Activated CD4-positive, alpha-beta T cell treated with anti-CD3 and anti-CD28 coated beads, Interleukin-2, amount 10 ng/mL, durations not matched to agents 24 days and 14 days (primary cell): Measurements from ENCODE around the gene GPSM1. TPM values are rescaled to one million over a fixed set of nuclear protein-coding genes. Genes with fewer than 3 reads are reported as not detected.

Experiments used
- DNase-seq: peaks from one replicate; pipeline ENCODE4 v3.0.0; 2022
- H3K27ac Mint-ChIP-seq: one replicate; pipeline ENCODE4 v1.8.0; 2022; ENCODE audit warnings: mild to moderate bottlenecking, mixed read lengths
- H3K27me3 Mint-ChIP-seq: one replicate; pipeline ENCODE4 v1.8.0; 2022; ENCODE audit warnings: mixed read lengths
- H3K36me3 Mint-ChIP-seq: one replicate; pipeline ENCODE4 v1.8.0; 2022; ENCODE audit warnings: low read depth, mild to moderate bottlenecking, mixed read lengths
- H3K4me1 Mint-ChIP-seq: one replicate; pipeline ENCODE4 v1.8.0; 2021; ENCODE audit warnings: mixed read lengths
- H3K4me3 Mint-ChIP-seq: one replicate; pipeline ENCODE4 v1.8.0; 2022; ENCODE audit warnings: mild to moderate bottlenecking, moderate library complexity, mixed read lengths
- H3K9me3 Mint-ChIP-seq: one replicate; pipeline ENCODE4 v1.8.0; 2021; ENCODE audit warnings: mixed read lengths
- intact Hi-C: fragments of 100-400 bp; cut with micrococcal nuclease; formaldehyde crosslinking; loops from one replicate; pipeline ENCODE4 v1.15.1; 2023
- total RNA-seq: library from RNA; stranded (reverse); gene quantifications from 2 replicates; pipeline ENCODE4 v1.2.3, GENCODE V29; 2022

Gene GPSM1
- total RNA-seq, 1 donor from 2014 or later, result 19.2 TPM

DNA sequence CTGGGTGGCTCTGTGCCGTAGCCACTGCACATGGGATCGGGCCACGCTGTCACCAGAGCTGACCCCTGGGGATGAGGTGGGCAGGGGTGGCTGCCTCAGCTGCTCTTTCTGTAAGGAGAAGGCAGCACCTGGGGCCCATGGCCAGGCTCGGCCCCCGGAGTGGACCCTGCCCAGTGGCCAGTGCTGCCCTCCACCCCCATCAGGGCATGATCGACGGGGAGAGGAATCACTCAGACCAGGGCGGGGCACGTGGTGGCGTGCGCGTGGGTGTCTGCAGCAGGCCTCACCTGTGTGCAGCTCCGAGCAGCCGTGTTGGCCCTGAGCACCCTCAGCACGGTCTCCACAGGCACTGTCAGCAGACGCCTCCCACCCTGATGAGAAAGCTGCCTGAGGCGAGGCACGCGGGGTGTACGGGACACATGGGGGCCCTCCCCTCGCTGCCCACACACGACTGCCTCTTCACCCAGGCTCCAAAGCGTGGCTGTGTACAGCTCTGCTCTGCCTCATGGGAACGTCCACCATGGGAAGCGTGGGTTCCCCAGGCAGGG is 54.7 kb downstream of the GPSM1 start:
- DNase-seq, result no peak
- no peak overlapping the region for H3K27ac Mint-ChIP-seq
- H3K4me1 Mint-ChIP-seq, result peaks cover 16% of the 10 kb centered on the region

DNA sequence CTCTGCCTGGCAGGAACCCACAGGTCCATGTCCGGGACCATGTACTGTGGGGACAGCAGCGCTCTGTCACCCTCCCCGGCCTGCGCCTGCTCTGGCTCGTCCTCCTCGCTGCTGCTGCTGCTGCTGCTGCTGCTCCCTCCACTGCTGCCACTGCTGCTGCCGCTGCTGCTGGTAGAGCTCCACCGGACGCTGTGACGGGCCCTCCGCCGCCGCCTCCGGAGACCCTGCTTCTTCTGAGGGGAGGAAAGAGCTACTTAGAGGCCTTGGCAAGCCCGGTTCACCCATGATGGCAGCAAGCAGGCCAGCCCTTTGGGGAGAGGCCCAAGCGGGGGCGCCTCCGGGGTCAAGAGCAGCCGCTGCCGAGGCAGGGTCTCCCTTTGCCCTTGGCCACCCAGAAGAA is 56.1 kb downstream of the GPSM1 start:
- H3K9me3 Mint-ChIP-seq, result no peaks in the 10 kb centered on the region
- peaks cover 49% of the 10 kb centered on the region for H3K36me3 Mint-ChIP-seq
- no peak for DNase-seq
- H3K27ac Mint-ChIP-seq, result no peak overlapping the region
- H3K4me3 Mint-ChIP-seq, result no peak overlapping the region
- intact Hi-C loops, result no loop called here
- H3K27me3 Mint-ChIP-seq, result no peaks in the 10 kb centered on the region
- H3K4me1 Mint-ChIP-seq, result peaks cover 16% of the 10 kb centered on the region

More for the DNA sequence above, 54.7 kb downstream of the GPSM1 start:
- Mint-ChIP-seq H3K27me3 (no peaks in the 10 kb centered on the region), H3K4me3 (no peak overlapping the region), H3K9me3 (no peaks in the 10 kb centered on the region), H3K36me3 (peaks cover 37% of the 10 kb centered on the region)
- intact Hi-C loops, result no loop called here

DNA sequence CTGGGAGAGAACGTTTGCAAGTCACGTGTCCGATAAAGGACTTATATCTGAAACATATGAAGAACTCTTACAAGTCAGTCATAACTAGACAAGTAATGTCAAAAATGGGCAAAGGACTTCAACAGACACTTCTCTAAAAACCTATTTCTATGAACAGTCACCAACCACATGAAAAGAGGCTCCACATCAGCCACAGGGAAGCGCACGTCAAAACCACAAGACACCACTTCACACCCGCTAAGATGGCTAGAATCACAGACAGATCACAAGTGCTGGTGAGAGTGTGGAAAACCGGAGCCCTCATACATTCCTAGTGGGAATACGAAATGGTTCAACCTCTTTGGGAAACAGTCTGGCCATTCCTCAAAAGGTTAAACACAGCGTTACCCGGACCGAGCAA is 57.7 kb downstream of the GPSM1 start:
- intact Hi-C loops, result loop anchor here (2.0 kb wide), 1 partner anchor 18 kb away; no protein-coding TSS in a partner anchor
- peak; percentile 86 for DNase-seq
- H3K36me3 Mint-ChIP-seq, result peaks cover 64% of the 10 kb centered on the region
- no peaks in the 10 kb centered on the region for H3K9me3 Mint-ChIP-seq
- H3K27ac Mint-ChIP-seq, result peak overlapping the region; percentile 65
- peaks cover 16% of the 10 kb centered on the region for H3K4me1 Mint-ChIP-seq
- no peaks in the 10 kb centered on the region for H3K27me3 Mint-ChIP-seq
- peak overlapping the region; percentile 68 for H3K4me3 Mint-ChIP-seq

DNA sequence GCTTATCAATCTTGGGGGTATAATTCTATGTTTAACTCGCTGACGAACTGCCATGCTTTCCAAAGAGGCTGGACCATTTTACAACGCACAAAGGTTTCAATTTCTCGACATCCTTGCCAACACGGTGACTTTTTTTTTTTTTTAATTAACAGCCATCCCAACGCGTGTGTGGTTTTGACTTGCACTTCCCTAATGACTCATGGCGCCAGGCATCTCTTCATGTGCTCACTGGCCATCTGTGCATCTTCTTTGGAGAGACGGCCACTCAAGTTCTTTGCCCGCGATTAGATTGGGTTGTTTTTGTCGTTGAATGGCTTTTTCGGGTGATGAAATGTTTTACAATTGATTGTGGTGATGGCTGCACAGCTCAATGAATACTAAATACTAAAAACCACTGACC is 58.7 kb downstream of the GPSM1 start:
- H3K27ac Mint-ChIP-seq, result no peak overlapping the region
- intact Hi-C loops, result no loop called here
- no peaks in the 10 kb centered on the region for H3K27me3 Mint-ChIP-seq
- no peaks in the 10 kb centered on the region for H3K9me3 Mint-ChIP-seq
- DNase-seq, result no peak
- H3K4me1 Mint-ChIP-seq, result peaks cover 16% of the 10 kb centered on the region
- no peak overlapping the region for H3K4me3 Mint-ChIP-seq
- H3K36me3 Mint-ChIP-seq, result peaks cover 66% of the 10 kb centered on the region

DNA sequence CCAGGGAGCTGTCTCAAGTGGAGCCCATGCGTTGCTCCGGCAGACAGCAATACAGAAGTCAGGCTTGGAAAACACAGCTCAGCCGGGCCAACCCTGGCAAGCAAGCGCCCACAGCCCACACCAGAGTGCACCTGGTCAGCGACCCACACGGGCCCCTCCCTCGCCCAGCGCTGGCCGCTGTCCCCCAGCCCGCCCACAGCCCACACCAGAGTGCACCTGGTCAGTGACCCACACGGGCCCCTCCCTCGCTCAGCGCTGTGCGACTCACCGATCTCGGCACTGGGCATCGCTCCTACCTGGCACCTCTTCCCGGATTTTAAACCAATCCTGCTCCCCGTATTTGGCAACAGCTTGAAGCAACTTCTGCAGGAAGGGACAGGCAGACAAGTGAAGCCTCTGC is 59.9 kb downstream of the GPSM1 start:
- H3K27me3 Mint-ChIP-seq, result no peaks in the 10 kb centered on the region
- H3K9me3 Mint-ChIP-seq, result no peaks in the 10 kb centered on the region
- intact Hi-C loops, result no loop called here
- DNase-seq, result no peak
- H3K36me3 Mint-ChIP-seq, result peaks cover 73% of the 10 kb centered on the region
- no peak overlapping the region for H3K4me3 Mint-ChIP-seq
- H3K4me1 Mint-ChIP-seq, result peaks cover 16% of the 10 kb centered on the region
- H3K27ac Mint-ChIP-seq, result no peak overlapping the region

DNA sequence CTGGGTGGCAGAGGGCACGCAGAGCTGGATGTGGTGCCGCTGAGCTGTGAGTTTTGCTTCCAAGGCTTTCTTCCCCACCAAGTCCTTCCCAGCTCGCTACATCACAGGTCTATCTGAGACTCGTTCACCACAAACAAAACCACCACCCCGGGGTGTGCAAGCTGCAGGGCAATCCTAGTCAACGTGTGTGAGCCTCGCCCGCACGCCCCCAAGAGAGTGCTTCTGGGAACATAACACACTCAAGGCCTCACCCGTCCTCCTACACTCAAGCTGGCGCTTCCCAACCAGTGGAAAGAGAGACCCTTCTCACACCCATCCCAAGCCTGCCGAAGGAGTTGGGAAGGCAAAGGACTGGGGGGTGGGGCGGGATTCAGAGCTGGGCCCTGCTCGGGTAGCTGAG is 62.1 kb downstream of the GPSM1 start:
- no peak overlapping the region for H3K4me3 Mint-ChIP-seq
- no peak for DNase-seq
- peaks cover 63% of the 10 kb centered on the region for H3K36me3 Mint-ChIP-seq
- no peak overlapping the region for H3K27ac Mint-ChIP-seq
- intact Hi-C loops, result no loop called here
- no peaks in the 10 kb centered on the region for H3K27me3 Mint-ChIP-seq
- H3K4me1 Mint-ChIP-seq, result peaks cover 16% of the 10 kb centered on the region
- H3K9me3 Mint-ChIP-seq, result no peaks in the 10 kb centered on the region

DNA sequence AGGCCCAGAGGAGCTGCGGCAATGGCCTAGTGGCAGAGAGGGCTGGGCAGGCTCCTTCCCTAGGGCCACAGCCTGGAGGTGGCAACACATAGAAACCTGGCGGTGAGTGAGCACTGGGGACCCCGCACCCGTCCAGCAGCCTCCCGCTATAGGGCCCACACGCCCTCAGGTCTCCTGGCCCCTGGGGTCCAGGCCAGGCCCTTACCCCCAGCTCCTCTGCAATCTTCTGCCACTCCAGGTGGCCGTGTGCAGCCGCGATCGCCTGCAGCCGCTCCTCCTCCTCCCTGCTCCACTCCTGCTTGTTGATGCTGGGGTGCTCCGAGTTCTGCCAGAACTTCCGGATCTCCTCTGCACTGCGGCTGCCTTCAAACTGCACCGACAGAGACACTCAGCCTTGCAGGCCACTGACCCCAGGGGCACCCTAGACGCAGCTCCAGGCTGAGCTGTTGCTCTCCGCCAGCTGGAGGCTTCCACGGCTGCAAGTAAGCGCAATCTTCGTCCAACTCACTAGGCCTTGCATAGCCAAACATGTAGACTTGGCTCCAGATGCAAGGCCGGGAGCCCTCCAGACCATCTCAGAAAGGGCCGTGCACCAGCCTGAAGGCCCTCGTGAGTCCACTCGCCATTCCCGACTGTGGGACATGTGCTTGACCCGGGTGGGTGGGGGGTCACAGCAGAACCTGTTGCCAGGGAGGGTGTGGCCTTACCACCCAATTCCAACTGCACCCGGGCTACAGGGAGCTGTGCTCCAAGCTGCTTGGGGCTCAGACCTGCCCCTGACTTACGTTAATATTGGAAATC is 64.6 kb downstream of the GPSM1 start:
- Mint-ChIP-seq H3K9me3 (no peaks in the 10 kb centered on the region), H3K27ac (no peak overlapping the region), H3K4me3 (no peak overlapping the region), H3K27me3 (no peaks in the 10 kb centered on the region), H3K36me3 (peaks cover 54% of the 10 kb centered on the region), H3K4me1 (no peaks in the 10 kb centered on the region)
- DNase-seq, result no peak
- intact Hi-C loops, result no loop called here

DNA sequence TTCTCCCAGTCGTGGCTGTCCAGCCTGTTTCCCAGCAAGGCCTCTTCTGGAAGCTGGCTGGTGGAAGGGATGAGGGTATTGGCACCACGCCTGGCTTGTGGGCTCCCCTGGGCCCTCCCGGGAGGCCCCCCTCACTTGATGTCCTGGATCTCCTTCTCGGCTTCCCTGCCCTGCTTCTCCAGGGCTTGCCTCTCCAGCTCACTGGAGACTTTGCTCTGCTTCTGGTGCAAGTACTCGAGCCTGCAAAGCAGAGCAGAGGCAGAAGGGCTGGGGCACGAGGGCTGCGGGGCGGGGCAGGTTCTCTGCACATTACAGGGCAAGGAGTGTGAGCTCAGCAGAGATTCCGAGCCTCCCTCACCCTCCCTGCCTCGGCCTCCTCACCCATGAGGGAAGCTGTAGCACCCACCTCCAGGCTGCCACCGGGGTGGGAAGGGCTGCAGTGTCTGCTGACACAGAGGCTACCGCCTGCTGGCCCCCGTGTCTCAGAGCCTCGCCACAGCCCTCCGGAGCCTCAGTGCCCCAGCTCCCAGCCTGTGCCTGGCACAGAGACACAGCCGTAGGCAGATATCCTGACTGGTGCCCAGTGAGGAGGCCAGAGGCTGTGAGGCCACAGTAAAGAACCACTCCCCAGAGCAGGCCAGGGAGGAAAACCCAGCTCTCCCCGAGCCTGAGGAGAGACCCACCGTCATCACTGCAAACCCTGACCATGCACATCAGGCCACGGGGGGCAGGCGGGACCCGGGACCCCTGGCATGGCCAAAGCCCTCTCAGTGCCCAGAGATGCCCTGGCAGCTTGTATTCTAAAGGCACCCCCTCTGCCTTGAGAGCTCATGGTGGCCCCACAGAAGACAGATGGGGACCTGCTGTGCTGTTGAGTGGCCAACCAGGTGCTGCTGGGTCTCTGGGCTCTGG is 65.5 kb downstream of the GPSM1 start:
- no peaks in the 10 kb centered on the region for H3K4me1 Mint-ChIP-seq
- no peaks in the 10 kb centered on the region for H3K27me3 Mint-ChIP-seq
- no peak overlapping the region for H3K27ac Mint-ChIP-seq
- no peak for DNase-seq
- intact Hi-C loops, result no loop called here
- peaks cover 52% of the 10 kb centered on the region for H3K36me3 Mint-ChIP-seq
- H3K4me3 Mint-ChIP-seq, result no peak overlapping the region
- no peaks in the 10 kb centered on the region for H3K9me3 Mint-ChIP-seq

DNA sequence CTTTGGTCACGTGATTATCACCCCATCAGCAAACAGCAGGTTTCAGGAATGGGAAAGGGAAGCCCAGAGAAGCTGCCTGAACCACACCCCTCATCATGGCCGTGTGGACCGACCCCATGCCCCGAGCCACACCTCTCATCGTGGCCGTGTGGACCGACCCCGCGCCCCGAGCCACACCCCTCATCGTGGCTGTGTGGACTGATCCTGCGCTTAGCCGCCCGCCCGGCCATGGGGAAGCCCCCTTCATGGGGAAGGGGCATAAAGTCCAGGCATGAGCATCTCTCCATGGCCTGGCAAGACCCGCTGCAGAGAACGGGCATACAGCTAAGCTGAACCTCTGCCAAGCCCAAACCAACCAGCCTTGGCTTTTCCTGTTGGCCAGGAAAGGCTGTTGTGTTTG is 66.2 kb downstream of the GPSM1 start:
- no peaks in the 10 kb centered on the region for H3K9me3 Mint-ChIP-seq
- peaks cover 3% of the 10 kb centered on the region for H3K4me1 Mint-ChIP-seq
- no peak overlapping the region for H3K4me3 Mint-ChIP-seq
- peaks cover 51% of the 10 kb centered on the region for H3K36me3 Mint-ChIP-seq
- DNase-seq, result no peak
- H3K27ac Mint-ChIP-seq, result no peak overlapping the region
- intact Hi-C loops, result no loop called here
- no peaks in the 10 kb centered on the region for H3K27me3 Mint-ChIP-seq

DNA sequence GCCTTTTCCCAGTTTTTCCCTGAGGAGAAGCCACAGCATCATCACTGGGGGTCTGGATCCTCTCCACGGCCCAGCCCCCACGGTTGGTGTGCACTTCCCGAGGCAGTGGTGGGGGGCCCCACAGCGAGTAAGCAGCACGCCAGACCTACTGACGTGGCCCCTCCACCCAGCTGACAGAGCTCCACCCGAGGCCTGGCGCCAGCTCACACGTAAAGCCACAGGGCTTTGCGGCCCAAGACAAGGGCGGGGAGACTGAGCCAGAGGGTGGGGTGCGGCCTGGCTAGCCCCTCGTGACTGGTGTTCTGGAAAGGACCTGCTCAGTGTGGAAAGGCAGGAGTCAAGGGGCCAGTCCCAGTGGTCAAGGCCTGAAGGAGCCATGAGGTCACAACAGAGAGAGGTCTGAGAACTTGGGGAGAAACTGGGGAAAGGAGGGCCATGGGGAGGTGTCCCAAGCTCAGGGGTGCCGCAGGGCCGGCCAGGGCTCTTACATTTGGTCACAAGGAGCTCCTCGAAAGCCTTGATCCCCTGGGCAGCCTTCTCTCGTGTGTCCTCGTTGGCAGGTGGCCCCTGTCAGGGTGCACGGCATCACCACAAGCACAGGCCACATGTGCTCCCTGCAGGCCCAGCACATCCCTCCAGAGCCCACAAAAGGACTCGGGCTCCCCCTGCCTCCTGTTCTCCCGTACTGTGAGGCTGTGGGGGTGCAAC is 67.1 kb downstream of the GPSM1 start:
- Mint-ChIP-seq H3K4me1 (peaks cover 11% of the 10 kb centered on the region), H3K9me3 (no peaks in the 10 kb centered on the region), H3K27ac (no peak overlapping the region), H3K36me3 (peaks cover 51% of the 10 kb centered on the region), H3K27me3 (no peaks in the 10 kb centered on the region), H3K4me3 (no peak overlapping the region)
- no peak for DNase-seq
- intact Hi-C loops, result no loop called here

DNA sequence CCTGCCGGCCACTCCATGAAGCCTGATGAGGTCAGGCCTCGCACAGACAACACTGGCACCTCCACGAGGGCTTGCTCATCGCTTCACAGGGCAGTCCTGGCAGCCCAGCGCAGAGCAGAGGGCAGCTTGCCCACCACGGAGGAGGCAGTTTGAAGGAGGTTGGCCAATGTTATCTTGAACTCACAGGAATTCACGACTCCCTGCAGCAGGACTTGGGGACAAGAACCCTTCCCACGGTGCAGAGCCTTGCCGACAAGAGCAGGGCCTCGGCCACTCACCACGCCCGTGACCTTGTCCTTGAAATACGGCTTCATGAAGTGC is 67.6 kb downstream of the GPSM1 start:
- intact Hi-C loops, result no loop called here
- Mint-ChIP-seq H3K36me3 (peaks cover 47% of the 10 kb centered on the region), H3K27ac (no peak overlapping the region), H3K9me3 (no peaks in the 10 kb centered on the region), H3K4me3 (no peak overlapping the region), H3K27me3 (no peaks in the 10 kb centered on the region), H3K4me1 (peaks cover 11% of the 10 kb centered on the region)
- DNase-seq, result no peak

DNA sequence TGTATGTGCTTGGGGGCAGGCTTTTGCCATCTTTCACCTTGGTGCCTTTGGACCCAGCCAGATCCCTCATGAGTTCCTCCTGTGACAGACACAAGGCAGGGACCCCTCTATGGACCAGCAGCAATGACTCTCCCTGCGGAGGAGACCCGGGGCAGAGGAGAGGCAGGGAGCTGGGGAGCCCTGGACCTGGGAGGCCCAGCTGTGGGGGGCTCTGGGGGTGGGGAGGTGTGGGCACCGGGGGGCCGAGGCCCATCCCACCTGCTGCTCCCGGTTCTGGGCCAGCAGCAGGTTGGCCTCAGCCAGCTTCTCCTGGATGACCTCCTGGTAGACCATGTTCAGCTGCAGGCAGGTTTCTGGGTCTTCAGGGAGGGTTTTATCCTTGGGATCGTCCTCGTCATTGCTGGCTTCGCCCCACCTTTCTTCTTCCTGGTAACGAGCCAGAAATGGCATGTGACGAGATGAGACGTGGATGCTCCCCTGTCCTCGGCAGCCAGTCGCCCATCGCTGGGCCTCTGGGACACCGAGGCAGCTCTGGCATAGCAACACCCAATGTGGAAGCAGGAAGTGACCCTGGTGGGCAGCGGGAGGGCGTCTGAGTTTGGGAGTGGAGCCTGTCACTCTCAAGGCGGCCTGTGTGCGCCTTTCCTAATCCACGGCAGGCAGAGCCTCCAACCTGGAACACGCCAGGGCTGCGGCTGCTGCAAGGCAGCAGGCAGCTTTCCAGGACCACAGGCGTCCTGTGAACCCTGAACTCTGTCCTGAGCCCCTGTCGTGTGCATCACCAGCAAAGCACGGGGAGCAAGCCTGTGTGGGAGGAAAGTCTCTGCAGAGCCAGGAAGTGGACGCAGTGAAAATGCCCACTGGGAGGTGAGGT is 68.2 kb downstream of the GPSM1 start:
- Mint-ChIP-seq H3K4me3 (no peak overlapping the region), H3K27me3 (no peaks in the 10 kb centered on the region), H3K27ac (no peak overlapping the region), H3K4me1 (peaks cover 13% of the 10 kb centered on the region), H3K9me3 (no peaks in the 10 kb centered on the region), H3K36me3 (peaks cover 46% of the 10 kb centered on the region)
- intact Hi-C loops, result no loop called here
- DNase-seq, result no peak

DNA sequence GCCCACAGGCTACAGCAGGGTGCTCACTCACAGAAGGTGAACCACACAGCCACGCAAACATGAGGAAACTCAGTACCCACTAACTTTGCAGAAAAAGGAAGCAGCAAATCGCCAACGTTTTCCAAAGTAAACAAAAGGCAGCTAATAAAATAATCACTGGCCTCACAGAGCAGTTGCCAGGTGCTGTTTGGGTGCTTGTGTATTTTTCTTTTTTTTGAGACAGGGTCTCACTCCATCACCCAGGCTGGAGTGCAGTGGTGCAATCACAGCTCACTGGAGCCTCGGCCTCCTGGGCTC is 68.8 kb downstream of the GPSM1 start:
- intact Hi-C loops, result no loop called here
- Mint-ChIP-seq H3K27ac (no peak overlapping the region), H3K9me3 (no peaks in the 10 kb centered on the region), H3K36me3 (peaks cover 44% of the 10 kb centered on the region), H3K27me3 (no peaks in the 10 kb centered on the region), H3K4me3 (no peak overlapping the region), H3K4me1 (peaks cover 13% of the 10 kb centered on the region)
- DNase-seq, result no peak
